ENCODE measurements around the gene B3GNT9.

DNA sequence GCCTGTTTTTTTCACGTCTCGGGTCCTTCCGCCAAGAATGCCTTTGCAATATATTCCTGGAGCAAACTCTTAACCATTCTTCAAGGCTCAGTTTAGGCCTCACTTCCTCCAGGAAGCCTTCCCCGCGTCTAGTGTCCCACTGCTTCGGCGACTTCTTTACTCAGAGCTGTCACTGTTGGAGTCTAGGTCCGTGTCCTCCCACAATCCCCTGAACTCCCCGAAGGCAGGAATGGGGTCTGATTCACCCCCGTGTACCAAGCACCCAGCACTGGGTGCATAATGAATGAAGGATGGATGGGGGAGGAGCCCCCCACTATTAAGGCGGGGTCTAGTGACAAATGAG, 32.5 kb upstream of the B3GNT9 start:
- no peak for TF ChIP-seq CTCF (IDR thresholded peaks at IDR 0.05)
- TF ChIP-seq POLR2A (IDR thresholded peaks at IDR 0.05; ENCODE audit: low read depth) = no peak
- TF ChIP-seq POLR2AphosphoS5 (IDR thresholded peaks at IDR 0.05) = no peak
